Adrenal gland (tissue), 12 donors: ENCODE data around the gene TRMT2A. TPM values are rescaled to one million over a fixed set of nuclear protein-coding genes. Genes with fewer than 3 reads are reported as not detected.

Experiments used
- DNase-seq, 7 donors: peaks; one replicate each; pipeline ENCODE4 v3.0.0-alpha.2; 2019 to 2020
- H3K27ac ChIP-seq, 5 donors: fragments of 200-600 bp; sonication (generic) in 4 of 5; 1 replicate in 3 of 5; 2 replicates in 2 of 5; pipeline versions ENCODE4 v1.5.1 to v1.8.0; 2016 to 2020; ENCODE audit warnings: mild to moderate bottlenecking in 1 of 5
- H3K27me3 ChIP-seq: fragments of 200-600 bp; 2 replicates; pipeline ENCODE4 v1.8.0; 2021
- H3K36me3 ChIP-seq, 2 donors: fragments of 200-600 bp; replicated peaks in 1 of 2; 1 replicate in 1 of 2; 2 replicates in 1 of 2; pipeline versions ENCODE4 v1.5.1 to v1.8.0; 2018 to 2022
- H3K4me1 ChIP-seq, 2 donors: fragments of 200-600 bp; replicated peaks in 1 of 2; 1 replicate in 1 of 2; 2 replicates in 1 of 2; pipeline versions ENCODE4 v1.5.1 to v1.8.0; 2018 to 2021
- H3K4me3 ChIP-seq, 4 donors: fragments of 200-600 bp; sonication (generic) in 3 of 4; one replicate each; pipeline ENCODE4 v1.5.1; 2016 to 2018
- H3K9me3 ChIP-seq, 3 donors: fragments of 200-600 bp; sonication (generic) in 1 of 3; replicated peaks in 1 of 3; 1 replicate in 2 of 3; 2 replicates in 1 of 3; pipeline versions ENCODE4 v1.5.1 to v1.8.0; 2016 to 2021
- POLR2A ChIP-seq, 2 donors: fragments of 450-650 bp; IDR thresholded peaks; one replicate each; pipeline ENCODE4 v1.6.1; 2017; ENCODE audit warnings: antibody characterized with exemption in 2 of 2, mild to moderate bottlenecking in 2 of 2, moderate library complexity in 1 of 2
- WGBS, 4 donors: extraction: QIAGEN DNeasy Blood & Tissue Kit in 2 of 4; methylation state at CpG; one replicate each; pipeline versions ENCODE4 v1.1.5 to v1.1.7; 2013 to 2017; 5-methylcytosine and 5-hydroxymethylcytosine counted together
- intact Hi-C, 2 donors: fragments of 100-400 bp; cut with DNase I; formaldehyde crosslinking; loops; one replicate each; pipeline versions ENCODE4 v1.14.1 to v1.15.0; 2022 to 2023
- polyA plus RNA-seq, 3 donors: library from polyadenylated mRNA; stranded (reverse); fragments of 200-250 nt in 2 of 3; fragments of 350-450 nt in 1 of 3; fragmentation: Illumina TruSeq in 1 of 3; extraction: RNeasy Lipid Tissue Mini Kit (QIAGEN cat#74804) in 1 of 3; gene quantifications; one replicate each; pipeline ENCODE4 v1.2.3, GENCODE V29; 2013 to 2014
- total RNA-seq, 9 donors: library from RNA; depleted of rRNA in 4 of 9; stranded (reverse); fragments of >200 nt in 4 of 9; fragments of 120-200 nt in 1 of 9; fragmentation: NEBNext Ultra II Directional in 1 of 9; extraction: Animal tissue kit (Norgen Biotek cat#: 25700) in 1 of 9; gene quantifications; one replicate each; pipeline versions ENCODE4 v1.1.0 to v1.2.4, GENCODE V29; 2013 to 2023
- TF ChIP-seq, protein P1 (sequence below), 6 experiments: fragments of 450-650 bp in 4 of 6; fragments of 200-600 bp in 2 of 6; sonication (generic) in 1 of 6; IDR thresholded peaks; 1 replicate in 5 of 6; 2 replicates in 1 of 6; pipeline versions ENCODE4 v1.5.1 to v1.8.0; 2016 to 2021; ENCODE audit warnings: antibody characterized with exemption in 6 of 6, mild to moderate bottlenecking in 2 of 6, moderate library complexity in 1 of 6
- donor health status: healthy with polysubstance abuse.
- donor health status: Bipolar disorder and iron deficiency.
- donor health status: DM: yes; HTN: yes; CAD: no.
- donor health status: DM: no; HTN: no; CAD: no.
- donor health status: DM: no; HTN: no; CAD: no.
- donor health status: DM: yes; HTN: yes; CAD: no.

TRMT2A gene
- total and polyA plus RNA-seq, 12 donors, result 22.4 to 283 (median 66.8) TPM

DNA sequence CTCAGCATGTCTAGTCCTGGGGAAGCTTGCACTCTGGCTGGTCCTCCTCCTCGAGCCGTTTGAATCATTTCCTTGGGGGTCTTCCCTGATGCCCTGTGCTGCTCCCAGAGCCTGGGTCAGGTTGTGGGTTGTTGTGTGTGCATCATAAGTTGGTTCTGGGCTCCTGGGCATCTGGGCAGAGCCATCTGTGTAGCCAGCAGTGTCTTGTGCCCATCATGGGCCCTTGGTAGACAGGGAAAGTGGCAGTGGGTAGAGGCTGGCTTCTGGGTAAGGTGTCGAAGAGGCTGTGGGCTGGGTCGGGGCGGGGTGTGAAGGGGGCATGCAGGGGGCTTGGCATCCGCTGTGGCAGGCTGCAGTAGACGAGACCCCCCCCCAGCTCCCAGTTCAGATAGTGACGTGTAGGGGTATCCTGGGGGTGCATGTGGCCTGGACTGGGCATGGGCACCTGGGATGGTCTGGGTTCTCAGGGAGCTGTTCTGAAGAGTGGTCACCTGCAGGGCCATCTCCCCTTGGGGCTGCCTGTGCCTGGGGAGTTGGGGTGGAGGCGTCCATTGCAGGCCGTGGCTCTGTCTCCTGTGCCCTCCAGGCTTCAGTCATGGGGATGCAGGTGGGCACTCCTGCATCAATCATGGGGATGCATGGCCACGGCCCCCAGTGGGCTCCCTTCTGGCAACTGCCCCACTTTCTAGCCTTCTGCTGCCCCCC is 7.2 kb upstream of the TRMT2A start:
- H3K36me3 ChIP-seq, result peaks cover 0 to 40% of the 10 kb centered on the region in 2 donors
- H3K27ac ChIP-seq, result no peak overlapping the region
- no peaks in the 10 kb centered on the region for H3K9me3 ChIP-seq
- no peaks in the 10 kb centered on the region for H3K27me3 ChIP-seq
- 80 to 96% (median 91%) methylated on average over 3 to 11 of the region's 11 CpGs for WGBS, 4 donors
- H3K4me1 ChIP-seq, result peaks cover 12 to 19% of the 10 kb centered on the region in 2 donors
- no peak for DNase-seq
- intact Hi-C loops, result loop anchor here in 1 of 2 donors (5.0 kb wide), 1 partner anchor 152 kb away; no protein-coding TSS in a partner anchor
- no peak for TF ChIP-seq POLR2A (IDR thresholded peaks at IDR 0.05)
- TF ChIP-seq, protein P1, sequence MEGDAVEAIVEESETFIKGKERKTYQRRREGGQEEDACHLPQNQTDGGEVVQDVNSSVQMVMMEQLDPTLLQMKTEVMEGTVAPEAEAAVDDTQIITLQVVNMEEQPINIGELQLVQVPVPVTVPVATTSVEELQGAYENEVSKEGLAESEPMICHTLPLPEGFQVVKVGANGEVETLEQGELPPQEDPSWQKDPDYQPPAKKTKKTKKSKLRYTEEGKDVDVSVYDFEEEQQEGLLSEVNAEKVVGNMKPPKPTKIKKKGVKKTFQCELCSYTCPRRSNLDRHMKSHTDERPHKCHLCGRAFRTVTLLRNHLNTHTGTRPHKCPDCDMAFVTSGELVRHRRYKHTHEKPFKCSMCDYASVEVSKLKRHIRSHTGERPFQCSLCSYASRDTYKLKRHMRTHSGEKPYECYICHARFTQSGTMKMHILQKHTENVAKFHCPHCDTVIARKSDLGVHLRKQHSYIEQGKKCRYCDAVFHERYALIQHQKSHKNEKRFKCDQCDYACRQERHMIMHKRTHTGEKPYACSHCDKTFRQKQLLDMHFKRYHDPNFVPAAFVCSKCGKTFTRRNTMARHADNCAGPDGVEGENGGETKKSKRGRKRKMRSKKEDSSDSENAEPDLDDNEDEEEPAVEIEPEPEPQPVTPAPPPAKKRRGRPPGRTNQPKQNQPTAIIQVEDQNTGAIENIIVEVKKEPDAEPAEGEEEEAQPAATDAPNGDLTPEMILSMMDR (IDR thresholded peaks at IDR 0.05), result no peak
- H3K4me3 ChIP-seq, result no peak overlapping the region

DNA sequence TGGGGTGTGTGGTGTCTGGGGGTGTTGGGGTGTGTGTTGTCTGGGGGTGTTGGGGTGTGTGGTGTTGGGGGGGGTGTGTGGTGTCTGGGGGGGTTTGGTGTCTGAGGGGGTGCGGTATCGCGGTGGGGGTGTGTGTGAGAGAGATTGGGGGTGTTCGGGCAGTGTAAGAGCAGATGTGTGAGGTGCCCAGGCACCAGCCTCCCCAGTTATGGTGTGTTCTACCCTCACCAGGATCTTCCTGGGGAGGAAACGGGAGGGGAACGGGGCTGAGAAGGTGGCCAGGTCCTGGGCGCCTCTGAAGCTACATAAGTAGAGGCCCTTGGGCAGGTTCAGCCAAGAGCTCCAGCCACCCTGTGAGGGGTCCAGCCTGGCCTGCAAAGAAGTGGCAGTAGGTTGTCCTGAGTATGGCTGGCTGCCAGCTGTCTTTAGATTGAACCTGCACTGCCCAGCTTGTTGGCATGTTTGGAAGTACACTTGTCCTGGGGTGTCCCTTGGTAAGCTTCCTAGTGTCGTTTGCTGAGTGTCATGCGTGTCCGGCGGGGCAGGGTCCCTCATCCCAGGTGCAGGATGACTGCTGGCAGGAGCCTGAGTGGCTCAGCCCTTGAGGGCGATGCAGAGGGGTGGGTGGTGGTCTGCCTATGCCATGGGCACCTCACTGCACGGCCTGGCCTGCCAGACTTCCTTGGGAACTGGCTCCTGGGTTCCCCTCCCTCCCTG is 6.5 kb upstream of the TRMT2A start:
- Histone ChIP-seq H3K27ac (no peak overlapping the region), H3K9me3 (no peaks in the 10 kb centered on the region), H3K4me3 (no peak overlapping the region), H3K4me1 (peaks cover 15 to 26% of the 10 kb centered on the region in 2 donors), H3K27me3 (no peaks in the 10 kb centered on the region), H3K36me3 (peaks cover 0 to 42% of the 10 kb centered on the region in 2 donors)
- intact Hi-C loops, result loop anchor here in 1 of 2 donors (5.0 kb wide), 1 partner anchor 151 kb away; no protein-coding TSS in a partner anchor
- WGBS, 4 donors, result 94 to 100% (median 96%) methylated on average over 7 to 13 of the region's 13 CpGs
- TF ChIP-seq POLR2A (IDR thresholded peaks at IDR 0.05), result no peak
- TF ChIP-seq, protein P1 (IDR thresholded peaks at IDR 0.05), result no peak
- no peak for DNase-seq

DNA sequence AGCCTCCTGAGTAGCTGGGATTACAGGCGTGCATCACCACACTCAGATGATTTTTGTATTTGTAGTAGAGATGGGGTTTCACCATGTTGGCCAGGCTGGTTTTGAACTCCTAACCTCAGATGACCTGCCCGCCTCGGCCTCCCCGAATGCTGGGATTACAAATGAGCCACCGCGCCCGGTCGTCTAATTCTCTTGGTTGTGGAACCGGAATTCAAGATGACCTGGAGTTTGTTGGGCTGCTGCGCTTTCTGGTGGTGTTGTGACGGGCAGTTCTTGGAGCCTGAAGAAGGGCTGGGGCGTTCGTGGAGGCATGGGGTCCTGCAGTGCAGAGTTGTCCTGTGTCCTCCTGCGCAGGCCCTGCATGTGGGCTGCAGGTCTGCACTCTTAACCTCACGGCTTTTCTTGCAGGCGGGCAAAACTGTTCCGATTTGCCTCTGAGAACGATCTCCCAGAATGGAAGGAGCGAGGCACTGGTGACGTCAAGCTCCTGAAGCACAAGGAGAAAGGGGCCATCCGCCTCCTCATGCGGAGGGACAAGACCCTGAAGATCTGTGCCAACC is 4.9 kb upstream of the TRMT2A start:
- H3K4me1 ChIP-seq, result peaks cover 22 to 33% of the 10 kb centered on the region in 2 donors
- DNase-seq, result no peak
- no peak overlapping the region for H3K4me3 ChIP-seq
- no peak for TF ChIP-seq POLR2A (IDR thresholded peaks at IDR 0.05)
- TF ChIP-seq, protein P1 (IDR thresholded peaks at IDR 0.05), result no peak
- no peaks in the 10 kb centered on the region for H3K9me3 ChIP-seq
- 83 to 95% (median 94%) methylated on average over 14 to 22 of the region's 22 CpGs for WGBS, 4 donors
- peaks cover 0 to 42% of the 10 kb centered on the region in 2 donors for H3K36me3 ChIP-seq
- intact Hi-C loops, result loop anchor here in 1 of 2 donors (5.0 kb wide), 1 partner anchor 150 kb away; no protein-coding TSS in a partner anchor
- H3K27me3 ChIP-seq, result no peaks in the 10 kb centered on the region
- H3K27ac ChIP-seq, result no peak overlapping the region
